Lower leg skin (tissue), 4 donors: ENCODE results near the gene GAK. TPM values are rescaled to one million over a fixed set of nuclear protein-coding genes. Genes with fewer than 3 reads are reported as not detected.
"Not testable (repeated sequence)": the region's sequence is repeated elsewhere in the genome, so short reads cannot be mapped to it uniquely, and the experiment has no call there.

Experiments used
- DNase-seq, 2 donors: peaks; one replicate each; pipeline ENCODE4 v3.0.0-alpha.2; 2019; ENCODE audit warnings: low spot score in 2 of 2
- H3K4me3 ChIP-seq: fragments of 200-600 bp; sonication (generic); 2 replicates; pipeline ENCODE4 v1.5.1; 2017; ENCODE audit warnings: mild to moderate bottlenecking, low read depth; ENCODE audit not compliant: poor library complexity, severe bottlenecking
- POLR2A ChIP-seq, 2 donors: fragments of 450-650 bp; IDR thresholded peaks; one replicate each; pipeline ENCODE4 v1.6.1; 2016 to 2017; ENCODE audit warnings: antibody characterized with exemption in 2 of 2, mild to moderate bottlenecking in 1 of 2, moderate library complexity in 1 of 2
- WGBS, 2 donors: methylation state at CpG; one replicate each; pipeline ENCODE4 v1.1.5; 2018; 5-methylcytosine and 5-hydroxymethylcytosine counted together
- intact Hi-C: fragments of 100-400 bp; cut with DNase I; formaldehyde crosslinking; loops from one replicate; pipeline ENCODE4 v1.15.0; 2023; ENCODE audit warnings: low total_unique reads
- total RNA-seq, 4 donors: library from RNA; depleted of rRNA; stranded (reverse); fragments of >200 nt; gene quantifications; one replicate each; pipeline ENCODE4 v1.1.0, GENCODE V29; 2016
- TF ChIP-seq, protein P1 (sequence below), 3 donors: fragments of 450-650 bp; IDR thresholded peaks; one replicate each; pipeline ENCODE4 v1.5.1; 2016; ENCODE audit warnings: antibody characterized with exemption in 3 of 3, mild to moderate bottlenecking in 3 of 3, moderate library complexity in 2 of 3

Gene GAK
- total RNA-seq, 4 donors from 2014 or later = 94.7 to 154 (median 108) TPM

DNA sequence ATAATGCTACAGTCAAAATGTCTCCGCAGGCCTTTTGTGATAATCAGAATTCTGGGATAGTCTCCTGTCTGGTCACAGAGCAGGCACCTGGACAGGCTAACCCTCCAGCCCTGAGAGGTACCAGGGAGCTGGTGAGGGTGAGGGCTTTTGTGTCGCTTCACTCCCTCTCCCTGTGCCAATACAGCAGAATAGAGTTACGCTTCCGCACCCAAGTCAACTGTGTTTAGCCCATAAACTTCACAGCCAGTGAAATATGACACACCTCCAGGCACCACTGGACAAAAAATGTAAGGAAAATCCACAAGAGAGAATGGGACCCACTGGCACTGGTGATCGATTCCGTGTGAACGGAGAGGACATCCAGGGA lies 1.3 kb downstream of the GAK start:
- DNase-seq = peak in 1 of 2 donors; percentile 58
- WGBS, 2 donors = 38% methylated on average over 7 of the region's 7 CpGs
- intact Hi-C loops = no loop called here
- peak overlapping the region; percentile 99 for H3K4me3 ChIP-seq
- TF ChIP-seq POLR2A (IDR thresholded peaks at IDR 0.05) = no peak
- TF ChIP-seq, protein P1, sequence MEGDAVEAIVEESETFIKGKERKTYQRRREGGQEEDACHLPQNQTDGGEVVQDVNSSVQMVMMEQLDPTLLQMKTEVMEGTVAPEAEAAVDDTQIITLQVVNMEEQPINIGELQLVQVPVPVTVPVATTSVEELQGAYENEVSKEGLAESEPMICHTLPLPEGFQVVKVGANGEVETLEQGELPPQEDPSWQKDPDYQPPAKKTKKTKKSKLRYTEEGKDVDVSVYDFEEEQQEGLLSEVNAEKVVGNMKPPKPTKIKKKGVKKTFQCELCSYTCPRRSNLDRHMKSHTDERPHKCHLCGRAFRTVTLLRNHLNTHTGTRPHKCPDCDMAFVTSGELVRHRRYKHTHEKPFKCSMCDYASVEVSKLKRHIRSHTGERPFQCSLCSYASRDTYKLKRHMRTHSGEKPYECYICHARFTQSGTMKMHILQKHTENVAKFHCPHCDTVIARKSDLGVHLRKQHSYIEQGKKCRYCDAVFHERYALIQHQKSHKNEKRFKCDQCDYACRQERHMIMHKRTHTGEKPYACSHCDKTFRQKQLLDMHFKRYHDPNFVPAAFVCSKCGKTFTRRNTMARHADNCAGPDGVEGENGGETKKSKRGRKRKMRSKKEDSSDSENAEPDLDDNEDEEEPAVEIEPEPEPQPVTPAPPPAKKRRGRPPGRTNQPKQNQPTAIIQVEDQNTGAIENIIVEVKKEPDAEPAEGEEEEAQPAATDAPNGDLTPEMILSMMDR (IDR thresholded peaks at IDR 0.05) = no peak

GRCh38 chr4:930028-930551 lies 2.0 kb downstream of the GAK start:
- TF ChIP-seq, protein P1 (IDR thresholded peaks at IDR 0.05) = no peak
- no peak for TF ChIP-seq POLR2A (IDR thresholded peaks at IDR 0.05)
- intact Hi-C loops = no loop called here
- peak in 1 of 2 donors; percentile 43 for DNase-seq
- H3K4me3 ChIP-seq = no peak overlapping the region
- 22 to 34% methylated on average over 3 of the region's 3 CpGs for WGBS, 2 donors

DNA sequence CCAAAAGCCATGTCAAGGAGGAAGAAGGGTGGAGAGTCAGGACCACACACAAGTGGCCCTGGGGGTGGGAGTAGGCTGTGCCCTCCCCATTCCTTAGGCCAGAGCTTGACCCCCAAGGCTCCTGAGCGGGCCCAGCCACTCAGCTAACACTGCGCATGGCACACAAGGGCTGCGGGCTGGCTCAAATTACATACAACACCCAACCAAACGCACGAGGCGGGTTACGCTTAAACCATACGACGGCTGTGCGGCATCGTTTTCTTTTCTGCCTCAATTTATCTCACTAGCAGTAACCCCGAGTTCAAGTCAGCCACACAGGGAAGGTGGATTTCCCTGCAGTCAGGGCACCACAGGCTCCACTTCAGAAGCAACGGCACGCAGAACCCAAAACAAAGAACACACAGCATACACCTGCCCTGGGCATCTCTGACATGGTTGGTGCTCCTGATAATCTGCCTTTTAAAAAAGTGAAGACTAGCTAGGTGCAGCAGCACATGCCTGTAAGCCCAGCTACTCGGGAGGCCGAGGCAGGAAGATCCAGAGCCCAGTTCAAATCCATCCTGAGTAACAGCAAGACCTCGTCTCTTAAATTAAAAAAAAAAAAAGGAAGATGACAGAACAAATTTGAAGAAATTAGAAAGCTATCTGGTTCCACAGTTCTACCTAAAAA lies 2.9 kb downstream of the GAK start:
- H3K4me3 ChIP-seq = no peak overlapping the region
- peak in 1 of 2 donors; percentile 78 for DNase-seq
- intact Hi-C loops = no loop called here
- TF ChIP-seq, protein P1 (IDR thresholded peaks at IDR 0.05) = no peak
- no peak for TF ChIP-seq POLR2A (IDR thresholded peaks at IDR 0.05)
- WGBS, 2 donors = 90 to 92% methylated on average over 17 of the region's 17 CpGs

- intact Hi-C loops, H3K4me3 ChIP-seq: not testable (repeated sequence)
- WGBS, 2 donors = 96% methylated on average over 10 to 15 of the region's 21 CpGs
- DNase-seq = peak in 1 of 2 donors; percentile 34
Observed at GRCh38 chr4:927566-927965, 4.5 kb downstream of the GAK start.

DNA sequence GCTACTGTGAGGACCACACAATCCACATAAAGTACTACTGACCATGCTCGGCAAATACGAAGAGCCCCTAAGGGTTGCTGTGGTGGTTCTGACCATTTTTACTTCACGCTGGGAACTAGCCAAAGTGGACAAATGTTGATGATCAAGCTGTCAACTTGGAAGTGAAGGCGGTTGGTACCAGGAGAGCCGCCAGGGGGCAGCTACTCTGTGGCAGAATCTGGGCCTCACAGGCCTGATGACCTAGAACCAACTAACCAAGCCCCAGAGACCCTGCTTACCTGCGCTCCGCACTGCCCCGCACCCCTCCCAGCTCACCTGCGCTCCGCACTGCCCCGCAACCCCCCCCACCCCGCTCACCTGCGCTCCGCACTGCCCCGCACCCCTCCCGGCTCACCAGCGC lies 5.6 kb downstream of the GAK start:
- intact Hi-C loops = no loop called here
- peak in 1 of 2 donors; percentile 79 for DNase-seq
- TF ChIP-seq, protein P1 (IDR thresholded peaks at IDR 0.05) = no peak
- no peak for TF ChIP-seq POLR2A (IDR thresholded peaks at IDR 0.05)
- WGBS, 2 donors = 89 to 92% methylated on average over 9 to 15 of the region's 17 CpGs
- H3K4me3 ChIP-seq = no peak overlapping the region

- WGBS, 2 donors = 78 to 86% methylated on average over 26 of the region's 26 CpGs
- no peak overlapping the region for H3K4me3 ChIP-seq
- TF ChIP-seq, protein P1 (IDR thresholded peaks at IDR 0.05) = no peak
- no peak for TF ChIP-seq POLR2A (IDR thresholded peaks at IDR 0.05)
- peak in 1 of 2 donors; percentile 72 for DNase-seq
- intact Hi-C loops = no loop called here
Observed at GRCh38 chr4:925771-926500, 6.2 kb downstream of the GAK start.
